ENCODE results near the gene PRAME. TPM values are rescaled to one million over a fixed set of nuclear protein-coding genes. Genes with fewer than 3 reads are reported as not detected.
"Not testable (repeated sequence)": the region's sequence is repeated elsewhere in the genome, so short reads cannot be mapped to it uniquely, and the experiment has no call there.

PRAME gene
- total RNA-seq, 1 experiment from 2014 or later, result not detected

DNA sequence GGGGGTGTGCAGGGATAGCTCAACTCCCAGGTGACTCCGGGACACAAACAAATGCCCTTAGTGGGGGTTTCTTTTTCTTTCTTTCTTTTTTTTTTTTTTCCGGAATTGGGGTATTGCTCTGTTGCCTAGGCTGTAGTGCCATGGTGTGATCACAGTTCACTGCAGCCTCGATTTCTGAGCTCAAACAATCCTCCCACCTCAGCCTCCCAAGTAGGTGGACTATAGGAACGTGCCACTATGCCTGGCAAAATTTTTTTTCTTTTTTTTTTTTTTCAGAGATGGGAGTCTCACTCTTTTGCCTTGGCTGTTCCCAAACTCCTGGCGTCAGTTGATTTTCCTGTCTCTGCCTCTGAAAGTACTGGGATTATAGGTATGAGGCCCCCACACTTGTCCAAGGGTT is 25.2 kb downstream of the PRAME start:
- Histone ChIP-seq H3K4me3 (no peak overlapping the region), H3K79me2 (ENCODE audit: low read depth) (no peaks in the 10 kb centered on the region), H3K27ac (no peak overlapping the region), H3K4me2 (no peak overlapping the region), H3K9me2 (ENCODE audit: insufficient read depth) (no peaks in the 10 kb centered on the region), H4K20me1 (ENCODE audit: insufficient read depth) (no peaks in the 10 kb centered on the region), H3K4me1 (replicated peaks; ENCODE audit: insufficient read depth) (no peaks in the 10 kb centered on the region), H3K9me3 (ENCODE audit: insufficient read depth, low read depth) (no peaks in the 10 kb centered on the region), H3K27me3 (ENCODE audit: insufficient read depth, low read depth) (peaks cover 36% of the 10 kb centered on the region), H3K36me3 (ENCODE audit: low read depth) (no peaks in the 10 kb centered on the region), H3F3A (ENCODE audit: insufficient read depth, low read depth) (no peaks in the 10 kb centered on the region), H2AFZ (no peak overlapping the region)
- POLR2A ChIA-PET (ENCODE audit: unreplicated experiment), result no interaction called here
- no TSS peak for BruUV-seq (replicated peaks)
- DNase-seq, result no peak
- no peak for TF ChIP-seq EZH2 (IDR thresholded peaks at IDR 0.05; ENCODE audit: low read depth)
- TF ChIP-seq, protein P1, sequence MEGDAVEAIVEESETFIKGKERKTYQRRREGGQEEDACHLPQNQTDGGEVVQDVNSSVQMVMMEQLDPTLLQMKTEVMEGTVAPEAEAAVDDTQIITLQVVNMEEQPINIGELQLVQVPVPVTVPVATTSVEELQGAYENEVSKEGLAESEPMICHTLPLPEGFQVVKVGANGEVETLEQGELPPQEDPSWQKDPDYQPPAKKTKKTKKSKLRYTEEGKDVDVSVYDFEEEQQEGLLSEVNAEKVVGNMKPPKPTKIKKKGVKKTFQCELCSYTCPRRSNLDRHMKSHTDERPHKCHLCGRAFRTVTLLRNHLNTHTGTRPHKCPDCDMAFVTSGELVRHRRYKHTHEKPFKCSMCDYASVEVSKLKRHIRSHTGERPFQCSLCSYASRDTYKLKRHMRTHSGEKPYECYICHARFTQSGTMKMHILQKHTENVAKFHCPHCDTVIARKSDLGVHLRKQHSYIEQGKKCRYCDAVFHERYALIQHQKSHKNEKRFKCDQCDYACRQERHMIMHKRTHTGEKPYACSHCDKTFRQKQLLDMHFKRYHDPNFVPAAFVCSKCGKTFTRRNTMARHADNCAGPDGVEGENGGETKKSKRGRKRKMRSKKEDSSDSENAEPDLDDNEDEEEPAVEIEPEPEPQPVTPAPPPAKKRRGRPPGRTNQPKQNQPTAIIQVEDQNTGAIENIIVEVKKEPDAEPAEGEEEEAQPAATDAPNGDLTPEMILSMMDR (conservative IDR thresholded peaks at IDR 0.05), result no peak
- intact Hi-C loops (cut with micrococcal nuclease; ENCODE audit: unreplicated experiment), result no loop called here
- CTCF ChIA-PET, result no interaction called here

DNA sequence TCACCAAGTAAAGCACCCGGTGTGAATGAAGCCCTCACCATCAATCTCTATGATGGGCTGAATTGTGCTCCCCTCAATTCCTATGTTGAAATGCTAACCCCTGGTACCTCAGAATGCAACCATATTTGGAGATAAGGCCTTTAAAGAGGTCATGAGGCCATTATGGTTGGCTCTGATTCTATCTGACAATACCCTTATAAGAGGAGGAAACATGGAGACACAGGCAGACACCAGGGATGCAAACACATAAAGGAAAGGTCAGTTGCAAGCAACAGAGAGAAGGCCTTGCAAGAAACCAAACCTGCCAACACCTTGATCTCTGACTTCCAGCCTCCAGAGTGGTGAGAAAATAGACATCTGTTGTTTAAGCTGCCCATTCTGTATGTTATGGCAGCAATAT is 25.6 kb downstream of the PRAME start:
- no peak overlapping the region for H3K27ac ChIP-seq
- H3K27me3 ChIP-seq (ENCODE audit: insufficient read depth, low read depth), result peaks cover 31% of the 10 kb centered on the region
- no peak overlapping the region for H3K4me3 ChIP-seq
- H3K79me2 ChIP-seq (ENCODE audit: low read depth), result no peaks in the 10 kb centered on the region
- TF ChIP-seq EZH2 (IDR thresholded peaks at IDR 0.05; ENCODE audit: low read depth), result no peak
- TF ChIP-seq, protein P1 (conservative IDR thresholded peaks at IDR 0.05), result no peak
- POLR2A ChIA-PET (ENCODE audit: unreplicated experiment), result no interaction called here
- CTCF ChIA-PET, result no interaction called here
- BruUV-seq (replicated peaks), result no TSS peak
- no peaks in the 10 kb centered on the region for H4K20me1 ChIP-seq (ENCODE audit: insufficient read depth)
- H3K36me3 ChIP-seq (ENCODE audit: low read depth), result no peaks in the 10 kb centered on the region
- H2AFZ ChIP-seq, result no peak overlapping the region
- H3K9me3 ChIP-seq (ENCODE audit: insufficient read depth, low read depth), result no peaks in the 10 kb centered on the region
- H3K4me2 ChIP-seq, result no peak overlapping the region
- no peaks in the 10 kb centered on the region for H3K9me2 ChIP-seq (ENCODE audit: insufficient read depth)
- DNase-seq, result no peak
- H3F3A ChIP-seq (ENCODE audit: insufficient read depth, low read depth), result no peaks in the 10 kb centered on the region
- intact Hi-C loops (cut with micrococcal nuclease; ENCODE audit: unreplicated experiment), result no loop called here
- H3K4me1 ChIP-seq (replicated peaks; ENCODE audit: insufficient read depth), result no peaks in the 10 kb centered on the region

DNA sequence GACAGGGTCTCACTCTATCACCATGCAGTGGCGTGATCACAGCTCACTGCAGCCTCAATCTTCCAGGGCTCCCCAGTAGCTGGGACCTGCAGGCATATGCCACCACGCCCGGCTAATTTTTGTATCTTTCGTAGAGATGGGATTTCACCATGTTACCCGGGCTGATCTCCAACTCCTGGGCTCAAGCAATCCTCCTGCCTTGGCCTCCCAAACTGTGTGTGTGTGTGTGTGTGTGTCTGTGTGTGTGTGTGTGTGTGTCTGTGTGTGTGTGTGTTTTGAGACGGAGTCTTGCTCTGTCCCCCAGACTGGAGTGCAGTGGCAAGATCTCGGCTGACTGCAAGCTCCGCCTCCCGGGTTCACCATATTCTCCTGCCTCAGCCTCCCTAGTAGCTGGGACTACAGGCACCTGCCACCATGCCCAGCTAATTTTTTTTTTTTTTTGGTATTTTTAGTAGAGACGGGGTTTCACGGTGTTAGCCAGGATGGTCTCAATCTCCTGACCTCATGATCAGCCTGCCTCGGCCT is 26.5 kb downstream of the PRAME start:
- H3K36me3 ChIP-seq (ENCODE audit: low read depth); intact Hi-C loops (cut with micrococcal nuclease; ENCODE audit: unreplicated experiment); H3K79me2 ChIP-seq (ENCODE audit: low read depth); H4K20me1 ChIP-seq (ENCODE audit: insufficient read depth); H3F3A ChIP-seq (ENCODE audit: insufficient read depth, low read depth); BruUV-seq (replicated peaks); H3K9me3 ChIP-seq (ENCODE audit: insufficient read depth, low read depth); H2AFZ ChIP-seq; H3K27ac ChIP-seq; H3K9me2 ChIP-seq (ENCODE audit: insufficient read depth); CTCF ChIA-PET; H3K4me3 ChIP-seq; H3K4me2 ChIP-seq; POLR2A ChIA-PET (ENCODE audit: unreplicated experiment); H3K4me1 ChIP-seq (replicated peaks; ENCODE audit: insufficient read depth); DNase-seq: not testable (repeated sequence)
- H3K27me3 ChIP-seq (ENCODE audit: insufficient read depth, low read depth), result peaks cover 28% of the 10 kb centered on the region
